Measurements from ENCODE around the gene ING4.

The ING4 gene

DNA sequence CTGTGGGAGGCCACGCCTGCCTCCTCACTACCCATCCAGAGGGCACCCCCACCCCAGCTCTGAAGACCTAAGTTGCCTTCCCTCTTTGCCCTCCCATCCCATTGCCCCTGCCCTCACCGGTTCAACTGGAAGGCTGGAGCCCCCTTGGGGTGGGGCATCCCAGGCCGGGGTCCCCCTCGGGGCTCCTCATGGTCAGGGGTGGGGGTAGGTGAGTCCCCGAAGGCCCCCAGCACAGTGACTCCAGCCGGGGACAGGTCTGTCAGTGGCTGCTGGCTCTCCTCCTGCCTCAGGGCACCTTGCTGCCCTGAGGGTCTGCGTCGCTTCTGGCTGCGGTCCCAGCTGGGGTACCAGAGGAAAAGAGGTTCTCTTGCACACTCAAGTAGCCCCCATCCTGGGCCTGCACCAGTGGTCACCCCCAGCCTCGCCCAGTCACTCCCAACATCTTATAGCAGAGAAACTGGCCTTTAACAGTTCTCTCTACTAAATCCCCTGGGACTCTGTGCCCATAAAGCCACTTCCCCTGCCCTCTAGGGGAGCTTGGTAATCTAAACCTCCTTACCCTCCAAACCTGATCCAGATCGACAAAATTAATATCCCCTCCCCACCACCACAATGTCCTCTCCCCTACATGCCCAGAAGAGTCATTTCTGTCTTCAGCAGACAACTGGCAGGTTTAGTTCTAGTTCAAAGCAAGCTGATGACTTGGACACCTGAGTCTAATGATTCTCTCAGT is 32.6 kb upstream of the ING4 start:
- in situ Hi-C loops (cut with MboI; ENCODE audit: low sequenced_read_pairs, unreplicated experiment), result no loop called here
- no peak for DNase-seq (ENCODE audit: low spot score)

DNA sequence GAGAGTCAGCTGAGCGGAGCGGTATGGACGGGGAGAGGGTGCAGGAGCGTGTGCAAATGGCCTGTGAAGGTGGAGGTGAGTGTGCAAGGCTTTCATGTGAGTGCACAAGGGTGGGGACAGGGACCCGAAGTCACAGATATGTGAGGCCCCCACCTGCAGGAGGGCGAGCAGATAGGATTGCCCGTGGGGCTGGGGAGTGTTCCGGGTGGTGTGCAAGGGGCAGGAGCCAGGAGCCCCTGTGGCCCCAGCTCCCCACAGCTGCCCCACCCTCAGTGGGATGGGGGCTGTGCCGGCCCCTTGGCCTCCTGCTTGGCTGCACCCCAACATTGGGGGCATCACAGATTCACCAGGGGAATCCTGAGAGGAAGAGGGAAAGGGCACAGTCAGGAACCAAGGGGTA is 31.8 kb upstream of the ING4 start:
- DNase-seq (ENCODE audit: low spot score), result no peak
- TF ChIP-seq, protein P1, sequence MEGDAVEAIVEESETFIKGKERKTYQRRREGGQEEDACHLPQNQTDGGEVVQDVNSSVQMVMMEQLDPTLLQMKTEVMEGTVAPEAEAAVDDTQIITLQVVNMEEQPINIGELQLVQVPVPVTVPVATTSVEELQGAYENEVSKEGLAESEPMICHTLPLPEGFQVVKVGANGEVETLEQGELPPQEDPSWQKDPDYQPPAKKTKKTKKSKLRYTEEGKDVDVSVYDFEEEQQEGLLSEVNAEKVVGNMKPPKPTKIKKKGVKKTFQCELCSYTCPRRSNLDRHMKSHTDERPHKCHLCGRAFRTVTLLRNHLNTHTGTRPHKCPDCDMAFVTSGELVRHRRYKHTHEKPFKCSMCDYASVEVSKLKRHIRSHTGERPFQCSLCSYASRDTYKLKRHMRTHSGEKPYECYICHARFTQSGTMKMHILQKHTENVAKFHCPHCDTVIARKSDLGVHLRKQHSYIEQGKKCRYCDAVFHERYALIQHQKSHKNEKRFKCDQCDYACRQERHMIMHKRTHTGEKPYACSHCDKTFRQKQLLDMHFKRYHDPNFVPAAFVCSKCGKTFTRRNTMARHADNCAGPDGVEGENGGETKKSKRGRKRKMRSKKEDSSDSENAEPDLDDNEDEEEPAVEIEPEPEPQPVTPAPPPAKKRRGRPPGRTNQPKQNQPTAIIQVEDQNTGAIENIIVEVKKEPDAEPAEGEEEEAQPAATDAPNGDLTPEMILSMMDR (IDR thresholded peaks at IDR 0.05; ENCODE audit: borderline replicate concordance, control extremely low read depth, extremely low read depth, insufficient read depth, missing control alignments), result no peak
- in situ Hi-C loops (cut with MboI; ENCODE audit: low sequenced_read_pairs, unreplicated experiment), result no loop called here

More for the DNA sequence above, 32.6 kb upstream of the ING4 start:
- TF ChIP-seq, protein P1 (IDR thresholded peaks at IDR 0.05; ENCODE audit: borderline replicate concordance, control extremely low read depth, extremely low read depth, insufficient read depth, missing control alignments), result no peak

DNA sequence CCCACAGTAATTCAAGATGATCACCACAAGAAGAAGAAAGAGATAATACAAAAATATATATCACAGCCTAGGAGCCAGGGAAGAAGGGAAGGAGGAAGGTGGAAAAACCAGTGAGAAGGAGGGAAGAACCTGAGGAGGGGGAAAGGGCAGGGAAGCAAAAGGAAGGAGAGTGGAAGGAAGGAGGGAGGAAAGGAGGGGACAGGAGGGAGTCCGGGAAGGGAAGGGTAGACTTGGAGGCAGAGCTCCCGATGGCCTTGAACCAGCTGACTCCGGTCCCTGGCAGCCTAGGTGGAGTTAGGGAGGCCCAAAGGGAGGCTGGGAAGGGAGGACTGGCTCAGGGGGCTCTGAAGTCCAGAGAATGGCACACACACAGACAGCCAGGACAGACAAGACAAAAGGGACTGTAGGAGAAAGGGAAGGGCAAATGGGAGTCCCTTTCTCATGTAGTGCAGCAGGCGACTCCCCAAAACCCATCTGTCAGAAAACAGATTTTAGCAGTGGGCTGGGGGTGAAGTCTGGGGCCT is 31.0 kb upstream of the ING4 start:
- TF ChIP-seq, protein P1 (IDR thresholded peaks at IDR 0.05; ENCODE audit: borderline replicate concordance, control extremely low read depth, extremely low read depth, insufficient read depth, missing control alignments), result no peak
- in situ Hi-C loops (cut with MboI; ENCODE audit: low sequenced_read_pairs, unreplicated experiment), result no loop called here
- DNase-seq (ENCODE audit: low spot score), result no peak

DNA sequence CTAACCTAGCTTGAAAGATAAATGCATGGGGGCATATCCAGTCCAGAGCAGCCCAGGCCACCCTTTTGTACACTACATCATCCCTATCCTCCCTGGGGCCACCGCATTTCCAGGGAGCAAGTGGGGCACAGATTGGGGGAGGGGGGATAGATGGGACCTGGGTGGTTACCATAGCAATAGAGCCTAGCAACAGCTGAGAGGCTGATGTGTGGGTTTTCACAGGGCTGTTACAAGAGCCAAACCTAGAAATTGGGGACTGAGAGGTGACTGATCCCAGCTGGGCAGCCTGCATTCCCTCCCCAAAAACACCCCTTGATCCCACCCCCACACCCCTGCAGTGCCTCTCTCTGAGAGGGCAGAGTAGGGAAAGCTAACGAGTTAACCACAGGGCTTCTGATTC is 30.0 kb upstream of the ING4 start:
- TF ChIP-seq, protein P1 (IDR thresholded peaks at IDR 0.05; ENCODE audit: borderline replicate concordance, control extremely low read depth, extremely low read depth, insufficient read depth, missing control alignments), result no peak
- no peak for DNase-seq (ENCODE audit: low spot score)
- in situ Hi-C loops (cut with MboI; ENCODE audit: low sequenced_read_pairs, unreplicated experiment), result no loop called here

DNA sequence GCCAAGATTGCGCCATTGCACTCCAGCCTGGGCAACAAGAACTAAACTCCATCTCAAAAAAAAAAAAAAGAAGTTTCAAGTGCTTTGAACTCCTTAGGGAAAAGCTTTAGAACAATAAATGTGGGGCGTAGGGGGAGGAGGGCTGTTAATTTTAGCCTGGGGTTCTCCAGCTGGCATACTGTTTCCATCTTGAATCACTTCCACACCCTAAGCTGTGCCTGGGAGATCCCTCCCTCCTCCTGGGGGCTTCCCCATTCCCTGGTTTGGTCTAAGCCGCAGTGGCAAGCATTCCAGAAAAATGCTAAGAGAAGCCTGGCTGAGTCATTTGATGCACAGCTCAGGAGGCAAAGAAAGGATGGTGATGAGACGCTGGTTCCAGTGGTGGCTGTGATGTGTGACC is 28.6 kb upstream of the ING4 start:
- DNase-seq (ENCODE audit: low spot score), result no peak
- in situ Hi-C loops (cut with MboI; ENCODE audit: low sequenced_read_pairs, unreplicated experiment), result no loop called here
- TF ChIP-seq, protein P1 (IDR thresholded peaks at IDR 0.05; ENCODE audit: borderline replicate concordance, control extremely low read depth, extremely low read depth, insufficient read depth, missing control alignments), result no peak

DNA sequence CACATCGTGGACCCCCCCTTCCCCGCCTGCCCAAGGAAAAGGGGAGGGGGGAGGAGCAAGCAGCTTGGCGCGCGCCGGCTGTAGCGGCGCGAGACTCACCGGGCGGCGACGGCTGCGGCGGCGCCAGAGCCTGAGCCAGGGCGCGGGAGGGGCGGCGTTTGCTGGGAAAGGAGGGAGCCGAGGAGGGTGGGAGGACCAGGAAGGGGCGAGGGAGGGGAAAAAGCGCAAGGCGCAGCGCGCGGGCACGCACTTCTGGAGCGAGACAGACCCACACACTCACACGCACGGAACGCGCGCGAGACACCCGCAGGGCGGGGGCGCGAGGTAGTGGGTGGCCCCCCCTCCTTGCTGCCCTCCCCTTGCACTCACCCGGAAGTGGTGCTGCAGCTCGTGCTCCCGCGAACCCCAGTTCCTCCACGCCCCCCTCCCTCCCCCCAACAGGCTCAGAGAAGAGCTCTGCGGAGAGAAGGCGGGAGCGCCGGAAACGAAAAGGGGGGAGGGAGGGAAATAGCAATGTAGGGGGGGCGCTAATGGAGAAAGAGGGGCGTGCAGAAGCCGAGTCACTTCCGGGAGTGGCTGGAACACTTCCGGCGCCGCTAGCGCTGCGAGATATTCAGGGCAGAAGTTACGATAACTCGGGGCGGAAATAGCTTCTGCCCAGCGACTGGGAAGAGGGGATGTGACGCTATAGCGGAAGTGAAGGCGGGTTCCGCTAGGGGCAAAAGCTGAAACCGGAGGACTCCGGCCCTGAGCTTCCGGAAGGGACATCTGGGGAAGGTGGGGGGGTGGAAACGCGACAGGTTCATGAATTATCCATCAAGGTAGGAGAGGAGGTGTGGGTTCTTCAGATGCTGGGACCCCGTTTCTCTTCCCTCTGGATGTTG is 26.3 kb upstream of the ING4 start, which contains the start of gene ZNF384:
Gene ZNF384 (minus strand): TSS at position 377 of the 884 bp plus-strand sequence. CDS start 9,855 bp downstream, outside the sequence.
- DNase-seq (ENCODE audit: low spot score), result peak; percentile 95
- in situ Hi-C loops (cut with MboI; ENCODE audit: low sequenced_read_pairs, unreplicated experiment), result no loop called here
- TF ChIP-seq, protein P1 (IDR thresholded peaks at IDR 0.05; ENCODE audit: borderline replicate concordance, control extremely low read depth, extremely low read depth, insufficient read depth, missing control alignments), result no peak

Measured in GM13976 (cell line).